AG10803 (cell line): ENCODE data around the gene ZNF512.
"Not testable (repeated sequence)": the region's sequence is repeated elsewhere in the genome, so short reads cannot be mapped to it uniquely, and the experiment has no call there.

Experiments used
- DNase-seq: peaks from one replicate; pipeline ENCODE4 v3.0.0; 2010; ENCODE audit warnings: low read depth
- H3K4me3 ChIP-seq: 2 replicates; pipeline ENCODE4 v1.5.1; 2011; ENCODE audit warnings: mild to moderate bottlenecking, low read length, control low read depth
- TF ChIP-seq, protein P1 (sequence below): conservative IDR thresholded peaks from 2 replicates; pipeline ENCODE4 v1.5.1; 2011; ENCODE audit warnings: mild to moderate bottlenecking, low read length, control low read depth, inconsistent platforms

Gene ZNF512

DNA sequence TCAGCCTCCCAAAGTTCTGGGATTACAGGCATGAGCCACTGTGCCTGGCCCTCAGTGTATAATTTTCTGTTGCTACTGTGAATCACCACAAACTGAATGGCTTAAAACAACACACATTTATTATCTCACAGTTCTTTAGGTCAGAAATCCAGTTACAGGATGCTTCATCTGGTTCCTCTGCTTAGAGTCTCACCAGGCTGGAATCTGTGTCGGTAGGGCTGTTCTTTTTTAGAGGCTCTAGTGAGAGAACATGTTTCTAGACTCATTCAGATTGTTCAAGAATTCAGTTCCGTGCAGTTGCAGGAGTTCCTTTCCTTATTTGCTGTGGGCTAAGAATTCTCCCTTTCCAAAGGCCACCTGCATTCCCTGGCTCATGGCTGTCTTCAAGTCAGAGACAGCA is 23.8 kb downstream of the ZNF512 start:
- no peak for DNase-seq
- H3K4me3 ChIP-seq, result no peak overlapping the region
- TF ChIP-seq, protein P1, sequence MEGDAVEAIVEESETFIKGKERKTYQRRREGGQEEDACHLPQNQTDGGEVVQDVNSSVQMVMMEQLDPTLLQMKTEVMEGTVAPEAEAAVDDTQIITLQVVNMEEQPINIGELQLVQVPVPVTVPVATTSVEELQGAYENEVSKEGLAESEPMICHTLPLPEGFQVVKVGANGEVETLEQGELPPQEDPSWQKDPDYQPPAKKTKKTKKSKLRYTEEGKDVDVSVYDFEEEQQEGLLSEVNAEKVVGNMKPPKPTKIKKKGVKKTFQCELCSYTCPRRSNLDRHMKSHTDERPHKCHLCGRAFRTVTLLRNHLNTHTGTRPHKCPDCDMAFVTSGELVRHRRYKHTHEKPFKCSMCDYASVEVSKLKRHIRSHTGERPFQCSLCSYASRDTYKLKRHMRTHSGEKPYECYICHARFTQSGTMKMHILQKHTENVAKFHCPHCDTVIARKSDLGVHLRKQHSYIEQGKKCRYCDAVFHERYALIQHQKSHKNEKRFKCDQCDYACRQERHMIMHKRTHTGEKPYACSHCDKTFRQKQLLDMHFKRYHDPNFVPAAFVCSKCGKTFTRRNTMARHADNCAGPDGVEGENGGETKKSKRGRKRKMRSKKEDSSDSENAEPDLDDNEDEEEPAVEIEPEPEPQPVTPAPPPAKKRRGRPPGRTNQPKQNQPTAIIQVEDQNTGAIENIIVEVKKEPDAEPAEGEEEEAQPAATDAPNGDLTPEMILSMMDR, result no peak

DNA sequence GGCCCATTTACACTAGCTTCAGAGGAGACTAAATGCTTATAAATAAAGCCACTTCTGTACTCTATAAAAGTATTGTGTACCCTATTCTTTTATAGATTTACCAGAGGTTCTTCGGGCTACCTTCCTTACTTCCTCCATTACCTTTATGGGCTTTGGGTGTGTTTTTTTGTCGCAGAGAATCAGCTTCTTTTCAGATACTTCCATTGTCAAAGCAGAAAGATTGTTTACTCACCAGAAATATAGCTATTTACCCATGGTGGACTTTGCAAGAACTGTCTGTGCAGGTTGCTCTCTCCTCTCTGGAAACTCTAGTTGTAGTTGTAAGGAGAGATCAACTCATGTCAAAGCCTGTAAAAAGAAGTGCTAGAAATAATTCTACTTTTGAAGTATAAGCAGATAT is 31.1 kb downstream of the ZNF512 start:
- TF ChIP-seq, protein P1, result no peak
- DNase-seq, result no peak
- no peak overlapping the region for H3K4me3 ChIP-seq

DNA sequence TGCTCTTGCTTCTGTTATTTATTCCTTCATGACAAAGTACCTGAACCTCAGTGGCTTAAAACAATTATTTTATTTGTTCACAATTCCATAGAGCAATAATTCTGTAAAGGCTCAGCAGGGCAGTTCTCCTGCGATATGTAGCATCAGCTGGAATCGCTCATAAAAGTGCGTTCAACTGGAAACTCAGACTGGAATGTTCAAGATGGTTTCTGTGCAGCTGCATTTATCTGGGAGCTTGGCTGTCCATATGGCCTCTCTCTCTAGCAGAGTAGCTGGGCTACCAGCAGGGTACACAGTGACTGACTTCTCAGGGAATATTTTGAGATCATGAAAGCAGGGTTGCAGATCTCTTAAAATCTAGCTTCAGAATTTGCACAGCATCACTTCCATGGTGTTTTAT is 32.5 kb downstream of the ZNF512 start:
- no peak for DNase-seq
- H3K4me3 ChIP-seq, result no peak overlapping the region
- TF ChIP-seq, protein P1, result no peak

DNA sequence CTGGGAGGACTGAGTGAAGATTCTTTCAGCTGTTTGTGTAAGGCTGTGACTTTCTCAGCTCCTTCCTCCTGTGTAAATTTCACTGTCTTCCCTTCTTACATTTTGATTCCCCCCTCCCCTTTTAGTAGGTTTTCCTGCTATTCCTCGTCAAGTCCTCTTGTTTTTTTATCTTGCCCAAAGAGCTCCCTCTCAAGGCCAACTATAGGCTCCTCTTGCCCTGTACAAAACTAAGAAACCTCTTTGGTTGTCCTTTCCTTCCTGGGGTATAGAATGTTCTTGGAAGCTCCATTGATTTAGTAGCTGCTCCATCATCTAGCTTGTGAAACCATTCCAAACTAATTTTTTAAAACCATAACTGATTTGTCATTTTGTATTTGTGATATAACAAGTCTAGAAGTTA is 38.7 kb downstream of the ZNF512 start:
- no peak for DNase-seq
- TF ChIP-seq, protein P1, result no peak
- no peak overlapping the region for H3K4me3 ChIP-seq

DNA sequence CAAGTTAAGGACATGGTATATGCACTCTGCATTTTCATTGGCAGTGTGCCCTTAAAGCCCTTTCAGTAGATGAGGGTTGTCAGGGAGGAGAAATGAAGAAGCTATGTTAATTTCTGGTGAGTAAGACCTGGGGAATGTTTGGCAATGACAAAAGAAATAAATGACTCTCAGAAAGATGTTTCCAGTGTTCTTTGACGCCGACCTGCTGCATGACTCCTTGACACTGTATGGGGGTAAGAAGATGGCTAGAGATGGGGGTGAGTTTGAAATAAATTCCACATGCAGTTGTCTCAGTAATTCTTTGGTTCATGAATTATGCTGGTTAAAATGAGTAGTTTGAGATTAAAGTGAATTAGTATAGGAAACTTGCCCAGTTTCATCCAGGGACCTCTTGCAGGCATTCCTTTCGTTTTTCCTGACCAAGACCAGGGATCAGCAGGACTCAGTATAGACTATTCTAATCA is 40.1 kb downstream of the ZNF512 start:
- peak; percentile 89 for DNase-seq
- TF ChIP-seq, protein P1, result no peak

DNA sequence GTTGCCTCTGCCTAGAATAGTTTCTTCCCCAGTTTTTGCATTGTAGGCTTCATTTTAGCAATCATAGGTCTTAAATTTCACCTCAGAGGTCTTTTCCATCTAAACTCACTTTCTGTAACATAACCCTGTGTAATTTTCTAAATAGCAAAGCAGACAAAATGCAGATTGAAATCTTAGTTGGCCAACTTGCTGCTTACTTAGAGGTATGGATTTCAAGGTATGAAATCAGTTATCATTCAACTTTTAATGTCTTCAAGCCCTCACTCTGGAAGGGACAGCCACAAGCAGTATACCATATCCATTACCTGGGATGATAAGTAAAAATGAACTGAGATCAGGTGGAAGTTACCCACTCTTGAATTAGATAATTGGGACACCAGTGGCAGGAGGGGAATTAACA is 42.1 kb downstream of the ZNF512 start:
- TF ChIP-seq, protein P1, result no peak
- no peak overlapping the region for H3K4me3 ChIP-seq
- DNase-seq, result no peak

More for the DNA sequence above, 40.1 kb downstream of the ZNF512 start:
- H3K4me3 ChIP-seq, result no peak overlapping the region

DNA sequence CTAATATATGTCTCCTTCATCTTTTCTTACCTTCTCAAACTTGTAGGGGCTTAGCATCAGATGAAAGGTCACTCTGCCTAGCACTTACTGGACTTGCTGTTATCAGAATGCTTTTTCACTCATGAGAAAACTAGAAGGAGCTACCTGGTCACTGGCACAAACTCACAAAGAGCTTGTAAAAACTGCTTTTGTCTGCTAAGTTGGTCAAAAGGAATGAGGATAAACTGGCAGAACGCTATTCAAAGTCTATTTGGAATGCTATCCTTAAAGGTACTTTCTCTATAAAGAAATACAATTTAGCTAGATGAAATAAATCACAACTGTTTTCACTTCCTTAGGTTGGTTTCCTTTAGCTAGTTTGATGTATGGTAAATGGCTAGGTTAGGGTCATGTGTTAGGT is 43.5 kb downstream of the ZNF512 start:
- H3K4me3 ChIP-seq, DNase-seq: not testable (repeated sequence)

DNA sequence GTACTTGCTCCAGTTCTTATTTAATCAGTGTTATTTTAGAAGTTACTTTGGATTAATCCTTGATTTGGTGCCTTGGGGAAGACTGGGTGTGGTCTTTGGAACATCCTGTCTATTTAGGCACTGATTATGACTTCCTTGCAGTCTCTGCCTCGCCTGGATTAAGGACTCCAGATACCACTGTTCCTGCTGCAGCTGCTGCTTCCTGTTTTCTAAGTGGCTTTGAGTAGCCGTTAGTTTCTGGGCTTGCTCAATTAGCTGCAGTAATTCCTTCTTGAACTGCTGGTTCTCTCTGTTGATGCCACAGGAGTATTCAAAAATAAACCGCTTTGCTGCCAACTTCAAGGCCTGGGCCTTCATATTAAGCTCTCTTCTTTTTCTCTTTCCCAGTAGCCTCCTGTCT is 44.1 kb downstream of the ZNF512 start:
- not testable (repeated sequence) for DNase-seq, H3K4me3 ChIP-seq
